ENCODE measurements around the gene TGFA. TPM values are rescaled to one million over a fixed set of nuclear protein-coding genes. Genes with fewer than 3 reads are reported as not detected.

The TGFA gene
- total RNA-seq, 1 donor, result not detected

DNA sequence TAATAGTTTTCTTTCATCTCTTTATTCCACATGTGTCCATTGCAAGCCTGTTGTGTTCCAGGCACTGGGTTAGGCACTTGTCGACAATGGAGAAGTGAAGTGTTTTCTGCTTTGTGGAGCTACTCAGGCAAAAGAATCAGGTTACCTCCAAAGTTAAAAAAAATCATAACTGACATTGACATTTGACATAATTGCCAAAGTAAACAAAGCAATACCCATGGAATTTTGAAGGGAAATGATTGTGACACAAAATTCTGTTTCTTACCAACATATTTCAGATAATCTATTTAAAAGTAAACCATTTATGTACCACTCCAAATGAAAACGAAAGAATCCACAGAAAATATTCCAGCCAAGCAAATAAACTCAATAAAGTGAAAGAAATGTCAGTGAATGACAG, 6.4 kb upstream of the TGFA start:
- Histone ChIP-seq H3K36me3 (ENCODE audit: insufficient read depth, low read length) (no peaks in the 10 kb centered on the region), H3K4me2 (ENCODE audit: insufficient read depth, low read length) (no peak overlapping the region), H3K9me3 (ENCODE audit: low read depth, low read length) (no peaks in the 10 kb centered on the region), H3K27me3 (ENCODE audit: insufficient read depth, low read length) (peaks cover 6% of the 10 kb centered on the region), H4K20me1 (ENCODE audit: insufficient read depth, low read length) (no peaks in the 10 kb centered on the region), H3K4me3 (ENCODE audit: insufficient read depth, low read length) (no peak overlapping the region), H3K4me1 (ENCODE audit: insufficient read depth, low read length) (no peaks in the 10 kb centered on the region), H2AFZ (ENCODE audit: low read length) (no peak overlapping the region), H3K79me2 (ENCODE audit: insufficient read depth, low read length) (no peaks in the 10 kb centered on the region), H3K27ac (ENCODE audit: low read depth, low read length) (no peak overlapping the region)
- no peak for DNase-seq (ENCODE audit: insufficient read length, low spot score, missing footprints)
- TF ChIP-seq, protein P1, sequence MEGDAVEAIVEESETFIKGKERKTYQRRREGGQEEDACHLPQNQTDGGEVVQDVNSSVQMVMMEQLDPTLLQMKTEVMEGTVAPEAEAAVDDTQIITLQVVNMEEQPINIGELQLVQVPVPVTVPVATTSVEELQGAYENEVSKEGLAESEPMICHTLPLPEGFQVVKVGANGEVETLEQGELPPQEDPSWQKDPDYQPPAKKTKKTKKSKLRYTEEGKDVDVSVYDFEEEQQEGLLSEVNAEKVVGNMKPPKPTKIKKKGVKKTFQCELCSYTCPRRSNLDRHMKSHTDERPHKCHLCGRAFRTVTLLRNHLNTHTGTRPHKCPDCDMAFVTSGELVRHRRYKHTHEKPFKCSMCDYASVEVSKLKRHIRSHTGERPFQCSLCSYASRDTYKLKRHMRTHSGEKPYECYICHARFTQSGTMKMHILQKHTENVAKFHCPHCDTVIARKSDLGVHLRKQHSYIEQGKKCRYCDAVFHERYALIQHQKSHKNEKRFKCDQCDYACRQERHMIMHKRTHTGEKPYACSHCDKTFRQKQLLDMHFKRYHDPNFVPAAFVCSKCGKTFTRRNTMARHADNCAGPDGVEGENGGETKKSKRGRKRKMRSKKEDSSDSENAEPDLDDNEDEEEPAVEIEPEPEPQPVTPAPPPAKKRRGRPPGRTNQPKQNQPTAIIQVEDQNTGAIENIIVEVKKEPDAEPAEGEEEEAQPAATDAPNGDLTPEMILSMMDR (IDR thresholded peaks at IDR 0.05; ENCODE audit: extremely low read depth, low read depth, low read length), result no peak

DNA sequence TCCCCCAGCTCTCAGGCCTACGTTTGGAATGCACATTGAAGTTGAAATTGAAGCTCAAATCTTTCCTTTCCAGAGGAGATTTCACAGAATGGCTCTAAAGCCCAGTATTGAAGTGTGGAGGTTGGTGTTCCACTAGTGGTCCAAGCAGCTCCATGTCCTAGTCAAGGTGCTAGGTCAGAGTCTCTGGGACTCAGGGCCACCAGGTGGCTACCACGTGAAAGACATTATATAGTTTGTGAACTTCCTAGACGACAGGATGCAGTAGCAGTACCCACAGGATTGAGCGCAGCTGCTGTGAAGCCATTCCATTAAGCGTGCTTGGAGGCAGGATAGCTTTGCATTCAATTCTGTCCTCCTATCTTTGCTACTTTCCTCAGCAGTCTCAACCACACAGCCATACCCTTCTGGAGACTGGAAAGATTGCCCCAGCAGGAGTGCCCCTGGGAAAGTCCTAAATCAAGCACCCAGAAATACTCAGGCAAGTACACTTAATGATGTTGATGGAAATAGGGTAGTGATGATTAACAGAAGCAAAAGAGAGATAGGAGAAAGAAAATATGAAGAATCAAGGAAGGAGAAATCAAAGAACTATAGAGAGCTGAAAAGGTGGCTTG, 4.7 kb upstream of the TGFA start:
- Histone ChIP-seq H2AFZ (ENCODE audit: low read length) (no peak overlapping the region), H3K4me3 (ENCODE audit: insufficient read depth, low read length) (no peak overlapping the region), H3K36me3 (ENCODE audit: insufficient read depth, low read length) (no peaks in the 10 kb centered on the region), H3K4me2 (ENCODE audit: insufficient read depth, low read length) (no peak overlapping the region), H3K9me3 (ENCODE audit: low read depth, low read length) (no peaks in the 10 kb centered on the region), H3K27ac (ENCODE audit: low read depth, low read length) (no peak overlapping the region), H4K20me1 (ENCODE audit: insufficient read depth, low read length) (no peaks in the 10 kb centered on the region), H3K4me1 (ENCODE audit: insufficient read depth, low read length) (peaks cover 5% of the 10 kb centered on the region), H3K79me2 (ENCODE audit: insufficient read depth, low read length) (no peaks in the 10 kb centered on the region), H3K27me3 (ENCODE audit: insufficient read depth, low read length) (peaks cover 18% of the 10 kb centered on the region)
- DNase-seq (ENCODE audit: insufficient read length, low spot score, missing footprints), result no peak
- TF ChIP-seq, protein P1 (IDR thresholded peaks at IDR 0.05; ENCODE audit: extremely low read depth, low read depth, low read length), result no peak

DNA sequence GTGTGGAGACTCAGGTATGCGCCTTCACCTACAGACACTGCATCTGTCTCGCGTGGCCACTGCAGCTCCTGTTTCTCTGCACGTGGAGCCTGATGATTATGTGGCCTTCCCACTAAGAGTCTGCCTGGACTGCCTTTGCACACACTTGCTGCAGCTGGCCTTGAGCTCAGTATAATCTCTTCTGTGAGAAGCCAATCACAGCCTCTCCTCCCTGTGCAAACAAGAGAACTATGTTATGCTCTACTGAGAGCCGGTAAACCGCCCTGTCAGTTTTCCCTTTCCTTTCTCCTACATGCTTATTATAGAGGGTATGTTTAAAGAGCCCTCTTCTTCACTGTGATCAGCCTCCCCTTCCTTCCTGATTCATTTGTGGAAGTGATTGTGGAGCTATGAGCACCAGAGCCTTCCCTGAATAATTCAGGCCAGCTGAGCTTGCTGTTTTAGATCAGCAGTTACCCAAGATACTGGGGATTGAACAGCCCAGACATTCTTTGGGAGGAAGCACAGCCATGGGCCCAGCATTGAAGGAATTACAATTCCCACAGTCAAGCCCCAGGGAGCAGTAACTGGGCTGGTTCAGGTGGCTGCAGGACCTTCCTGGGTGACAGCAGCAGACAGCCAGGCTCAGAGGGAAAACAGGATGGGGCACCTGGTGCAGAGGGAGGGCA, 3.7 kb upstream of the TGFA start:
- peaks cover 8% of the 10 kb centered on the region for H3K4me1 ChIP-seq (ENCODE audit: insufficient read depth, low read length)
- H3K4me2 ChIP-seq (ENCODE audit: insufficient read depth, low read length), result no peak overlapping the region
- no peaks in the 10 kb centered on the region for H4K20me1 ChIP-seq (ENCODE audit: insufficient read depth, low read length)
- peaks cover 28% of the 10 kb centered on the region for H3K27me3 ChIP-seq (ENCODE audit: insufficient read depth, low read length)
- no peaks in the 10 kb centered on the region for H3K9me3 ChIP-seq (ENCODE audit: low read depth, low read length)
- H3K79me2 ChIP-seq (ENCODE audit: insufficient read depth, low read length), result no peaks in the 10 kb centered on the region
- H3K36me3 ChIP-seq (ENCODE audit: insufficient read depth, low read length), result no peaks in the 10 kb centered on the region
- TF ChIP-seq, protein P1 (IDR thresholded peaks at IDR 0.05; ENCODE audit: extremely low read depth, low read depth, low read length), result no peak
- no peak for DNase-seq (ENCODE audit: insufficient read length, low spot score, missing footprints)
- H2AFZ ChIP-seq (ENCODE audit: low read length), result no peak overlapping the region
- H3K27ac ChIP-seq (ENCODE audit: low read depth, low read length), result no peak overlapping the region
- H3K4me3 ChIP-seq (ENCODE audit: insufficient read depth, low read length), result no peak overlapping the region

DNA sequence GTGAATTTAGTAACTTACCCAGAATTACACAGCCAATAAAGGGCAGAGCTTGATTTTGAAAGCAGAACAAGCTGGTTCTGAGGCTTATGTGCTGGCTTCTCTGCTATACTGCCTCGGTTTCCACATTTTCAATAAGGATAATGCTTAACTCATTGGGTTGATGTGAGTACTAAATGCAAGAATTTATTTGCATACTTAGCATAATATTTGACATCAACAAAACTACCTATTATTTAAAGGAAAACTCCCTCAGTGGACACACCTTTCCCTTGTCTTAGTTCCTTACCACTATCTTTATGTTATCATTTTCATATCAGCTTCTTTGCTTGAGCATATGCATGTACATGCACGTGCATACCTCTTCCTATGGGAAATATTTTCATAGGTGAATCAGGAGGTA, 3.0 kb upstream of the TGFA start:
- H3K4me1 ChIP-seq (ENCODE audit: insufficient read depth, low read length), result peaks cover 8% of the 10 kb centered on the region
- no peaks in the 10 kb centered on the region for H4K20me1 ChIP-seq (ENCODE audit: insufficient read depth, low read length)
- H3K4me2 ChIP-seq (ENCODE audit: insufficient read depth, low read length), result no peak overlapping the region
- no peak overlapping the region for H3K4me3 ChIP-seq (ENCODE audit: insufficient read depth, low read length)
- no peaks in the 10 kb centered on the region for H3K9me3 ChIP-seq (ENCODE audit: low read depth, low read length)
- H2AFZ ChIP-seq (ENCODE audit: low read length), result no peak overlapping the region
- H3K79me2 ChIP-seq (ENCODE audit: insufficient read depth, low read length), result no peaks in the 10 kb centered on the region
- no peaks in the 10 kb centered on the region for H3K36me3 ChIP-seq (ENCODE audit: insufficient read depth, low read length)
- TF ChIP-seq, protein P1 (IDR thresholded peaks at IDR 0.05; ENCODE audit: extremely low read depth, low read depth, low read length), result no peak
- H3K27me3 ChIP-seq (ENCODE audit: insufficient read depth, low read length), result peaks cover 35% of the 10 kb centered on the region
- no peak overlapping the region for H3K27ac ChIP-seq (ENCODE audit: low read depth, low read length)
- no peak for DNase-seq (ENCODE audit: insufficient read length, low spot score, missing footprints)
